Measurements from ENCODE around the gene GRID2. TPM values are rescaled to one million over a fixed set of nuclear protein-coding genes. Genes with fewer than 3 reads are reported as not detected.

The GRID2 gene
- not detected for total RNA-seq

- intact Hi-C loops (cut with micrococcal nuclease): no loop called here
- CTCF ChIA-PET: no interaction called here
- peaks cover 2% of the 10 kb centered on the region for H3K36me3 Mint-ChIP-seq (ENCODE audit: low read depth)
- H3K27ac Mint-ChIP-seq: no peak within 1 kb of the TSS
- no peak for DNase-seq
- peaks cover 1% of the 10 kb centered on the region for H3K9me3 Mint-ChIP-seq
- peaks cover 36% of the 10 kb centered on the region for H3K27me3 Mint-ChIP-seq (ENCODE audit: low read depth)
- no peak within 1 kb of the TSS for H3K4me3 Mint-ChIP-seq
- H3K4me1 Mint-ChIP-seq (ENCODE audit: low read depth): peaks cover 8% of the 10 kb centered on the region
Measured at GRCh38 chr4:92303621-92304027, at the start of gene GRID2. Gene GRID2, plus strand, starts transcription at chr4:92303966.

- no peaks in the 10 kb centered on the region for H3K36me3 Mint-ChIP-seq (ENCODE audit: low read depth)
- DNase-seq: no peak
- no peaks in the 10 kb centered on the region for H3K27me3 Mint-ChIP-seq (ENCODE audit: low read depth)
- H3K27ac Mint-ChIP-seq: no peak overlapping the region
- intact Hi-C loops (cut with micrococcal nuclease): no loop called here
- CTCF ChIA-PET: no interaction called here
- peaks cover 9% of the 10 kb centered on the region for H3K9me3 Mint-ChIP-seq
- no peaks in the 10 kb centered on the region for H3K4me1 Mint-ChIP-seq (ENCODE audit: low read depth)
- no peak overlapping the region for H3K4me3 Mint-ChIP-seq
Measured at GRCh38 chr4:92253986-92254671, 49.6 kb upstream of the GRID2 start.

GRCh38 chr4:92254767-92255442, 48.9 kb upstream of the GRID2 start:
- DNase-seq: no peak
- CTCF ChIA-PET: no interaction called here
- intact Hi-C loops (cut with micrococcal nuclease): no loop called here
- H3K4me1 Mint-ChIP-seq (ENCODE audit: low read depth): no peaks in the 10 kb centered on the region
- peaks cover 9% of the 10 kb centered on the region for H3K9me3 Mint-ChIP-seq
- no peak overlapping the region for H3K4me3 Mint-ChIP-seq
- H3K36me3 Mint-ChIP-seq (ENCODE audit: low read depth): no peaks in the 10 kb centered on the region
- no peaks in the 10 kb centered on the region for H3K27me3 Mint-ChIP-seq (ENCODE audit: low read depth)
- no peak overlapping the region for H3K27ac Mint-ChIP-seq

- DNase-seq: no peak
- CTCF ChIA-PET: no interaction called here
- H3K27me3 Mint-ChIP-seq (ENCODE audit: low read depth): no peaks in the 10 kb centered on the region
- H3K4me3 Mint-ChIP-seq: no peak overlapping the region
- peaks cover 9% of the 10 kb centered on the region for H3K9me3 Mint-ChIP-seq
- H3K27ac Mint-ChIP-seq: no peak overlapping the region
- intact Hi-C loops (cut with micrococcal nuclease): no loop called here
- no peaks in the 10 kb centered on the region for H3K36me3 Mint-ChIP-seq (ENCODE audit: low read depth)
- H3K4me1 Mint-ChIP-seq (ENCODE audit: low read depth): no peaks in the 10 kb centered on the region
Measured at GRCh38 chr4:92255920-92256244, 47.9 kb upstream of the GRID2 start.

- no peak for DNase-seq
- Mint-ChIP-seq H3K4me3 (no peak overlapping the region), H3K9me3 (peaks cover 4% of the 10 kb centered on the region), H3K4me1 (ENCODE audit: low read depth) (no peaks in the 10 kb centered on the region), H3K27me3 (ENCODE audit: low read depth) (no peaks in the 10 kb centered on the region), H3K36me3 (ENCODE audit: low read depth) (no peaks in the 10 kb centered on the region), H3K27ac (no peak overlapping the region)
- intact Hi-C loops (cut with micrococcal nuclease): no loop called here
- CTCF ChIA-PET: no interaction called here
Measured at GRCh38 chr4:92257931-92258857, 45.6 kb upstream of the GRID2 start.

GRCh38 chr4:92261256-92261655, 42.5 kb upstream of the GRID2 start:
- DNase-seq: no peak
- H3K27ac Mint-ChIP-seq: no peak overlapping the region
- CTCF ChIA-PET: no interaction called here
- H3K36me3 Mint-ChIP-seq (ENCODE audit: low read depth): no peaks in the 10 kb centered on the region
- intact Hi-C loops (cut with micrococcal nuclease): no loop called here
- H3K27me3 Mint-ChIP-seq (ENCODE audit: low read depth): no peaks in the 10 kb centered on the region
- H3K4me1 Mint-ChIP-seq (ENCODE audit: low read depth): no peaks in the 10 kb centered on the region
- no peaks in the 10 kb centered on the region for H3K9me3 Mint-ChIP-seq
- H3K4me3 Mint-ChIP-seq: no peak overlapping the region

GRCh38 chr4:92262371-92262770, 41.4 kb upstream of the GRID2 start:
- no peak overlapping the region for H3K27ac Mint-ChIP-seq
- H3K36me3 Mint-ChIP-seq (ENCODE audit: low read depth): no peaks in the 10 kb centered on the region
- H3K4me3 Mint-ChIP-seq: no peak overlapping the region
- no peak for DNase-seq
- intact Hi-C loops (cut with micrococcal nuclease): no loop called here
- H3K27me3 Mint-ChIP-seq (ENCODE audit: low read depth): no peaks in the 10 kb centered on the region
- no peaks in the 10 kb centered on the region for H3K9me3 Mint-ChIP-seq
- CTCF ChIA-PET: no interaction called here
- H3K4me1 Mint-ChIP-seq (ENCODE audit: low read depth): no peaks in the 10 kb centered on the region

- DNase-seq: no peak
- Mint-ChIP-seq H3K4me3 (no peak overlapping the region), H3K27me3 (ENCODE audit: low read depth) (no peaks in the 10 kb centered on the region), H3K9me3 (no peaks in the 10 kb centered on the region), H3K36me3 (ENCODE audit: low read depth) (no peaks in the 10 kb centered on the region), H3K4me1 (ENCODE audit: low read depth) (no peaks in the 10 kb centered on the region), H3K27ac (no peak overlapping the region)
- CTCF ChIA-PET: no interaction called here
- intact Hi-C loops (cut with micrococcal nuclease): no loop called here
Measured at GRCh38 chr4:92263010-92263409, 40.8 kb upstream of the GRID2 start.

- no peaks in the 10 kb centered on the region for H3K9me3 Mint-ChIP-seq
Measured at GRCh38 chr4:92263575-92263974, 40.2 kb upstream of the GRID2 start.

GRCh38 chr4:92264163-92264562, 39.6 kb upstream of the GRID2 start:
- Mint-ChIP-seq H3K36me3 (ENCODE audit: low read depth) (no peaks in the 10 kb centered on the region), H3K27ac (no peak overlapping the region), H3K27me3 (ENCODE audit: low read depth) (no peaks in the 10 kb centered on the region), H3K4me1 (ENCODE audit: low read depth) (no peaks in the 10 kb centered on the region), H3K9me3 (no peaks in the 10 kb centered on the region), H3K4me3 (no peak overlapping the region)
- no peak for DNase-seq
- CTCF ChIA-PET: no interaction called here
- intact Hi-C loops (cut with micrococcal nuclease): no loop called here

More at GRCh38 chr4:92263575-92263974, 40.2 kb upstream of the GRID2 start:
- no peak overlapping the region for H3K27ac Mint-ChIP-seq
- intact Hi-C loops (cut with micrococcal nuclease): no loop called here
- no peaks in the 10 kb centered on the region for H3K36me3 Mint-ChIP-seq (ENCODE audit: low read depth)
- DNase-seq: no peak
- no peaks in the 10 kb centered on the region for H3K4me1 Mint-ChIP-seq (ENCODE audit: low read depth)
- CTCF ChIA-PET: no interaction called here
- no peaks in the 10 kb centered on the region for H3K27me3 Mint-ChIP-seq (ENCODE audit: low read depth)
- no peak overlapping the region for H3K4me3 Mint-ChIP-seq

GRCh38 chr4:92265021-92265420, 38.7 kb upstream of the GRID2 start:
- no peak overlapping the region for H3K27ac Mint-ChIP-seq
- H3K9me3 Mint-ChIP-seq: no peaks in the 10 kb centered on the region
- DNase-seq: no peak
- no peaks in the 10 kb centered on the region for H3K4me1 Mint-ChIP-seq (ENCODE audit: low read depth)
- CTCF ChIA-PET: no interaction called here
- H3K4me3 Mint-ChIP-seq: no peak overlapping the region
- intact Hi-C loops (cut with micrococcal nuclease): no loop called here
- H3K27me3 Mint-ChIP-seq (ENCODE audit: low read depth): no peaks in the 10 kb centered on the region
- H3K36me3 Mint-ChIP-seq (ENCODE audit: low read depth): no peaks in the 10 kb centered on the region

GRCh38 chr4:92265798-92266197, 38.0 kb upstream of the GRID2 start:
- CTCF ChIA-PET: no interaction called here
- Mint-ChIP-seq H3K27ac (no peak overlapping the region), H3K9me3 (no peaks in the 10 kb centered on the region), H3K36me3 (ENCODE audit: low read depth) (no peaks in the 10 kb centered on the region), H3K4me1 (ENCODE audit: low read depth) (no peaks in the 10 kb centered on the region), H3K4me3 (no peak overlapping the region), H3K27me3 (ENCODE audit: low read depth) (no peaks in the 10 kb centered on the region)
- DNase-seq: no peak
- intact Hi-C loops (cut with micrococcal nuclease): no loop called here

GRCh38 chr4:92266521-92266920, 37.2 kb upstream of the GRID2 start:
- CTCF ChIA-PET: no interaction called here
- H3K9me3 Mint-ChIP-seq: peaks cover 4% of the 10 kb centered on the region
- no peaks in the 10 kb centered on the region for H3K4me1 Mint-ChIP-seq (ENCODE audit: low read depth)
- no peak for DNase-seq
- H3K36me3 Mint-ChIP-seq (ENCODE audit: low read depth): no peaks in the 10 kb centered on the region
- H3K4me3 Mint-ChIP-seq: no peak overlapping the region
- no peaks in the 10 kb centered on the region for H3K27me3 Mint-ChIP-seq (ENCODE audit: low read depth)
- H3K27ac Mint-ChIP-seq: no peak overlapping the region
- intact Hi-C loops (cut with micrococcal nuclease): no loop called here
